Skin epidermis (tissue), 12 donors: ENCODE measurements around the gene SPPL2B.
"Not testable (repeated sequence)": the region's sequence is repeated elsewhere in the genome, so short reads cannot be mapped to it uniquely, and the experiment has no call there.

Experiments used
- H3K27ac ChIP-seq, 21 experiments: fragments of 200-600 bp; sonication (generic) in 11 of 21; one replicate each; pipeline ENCODE4 v1.5.0; 2020; ENCODE audit warnings: mild to moderate bottlenecking in 3 of 21, inconsistent platforms in 2 of 21, moderate library complexity in 2 of 21
- H3K4me3 ChIP-seq, 7 experiments: fragments of 200-600 bp; sonication (generic) in 2 of 7; one replicate each; pipeline ENCODE4 v1.5.0; 2020; ENCODE audit warnings: inconsistent platforms in 2 of 7, mild to moderate bottlenecking in 2 of 7, moderate library complexity in 1 of 7

Gene SPPL2B

DNA sequence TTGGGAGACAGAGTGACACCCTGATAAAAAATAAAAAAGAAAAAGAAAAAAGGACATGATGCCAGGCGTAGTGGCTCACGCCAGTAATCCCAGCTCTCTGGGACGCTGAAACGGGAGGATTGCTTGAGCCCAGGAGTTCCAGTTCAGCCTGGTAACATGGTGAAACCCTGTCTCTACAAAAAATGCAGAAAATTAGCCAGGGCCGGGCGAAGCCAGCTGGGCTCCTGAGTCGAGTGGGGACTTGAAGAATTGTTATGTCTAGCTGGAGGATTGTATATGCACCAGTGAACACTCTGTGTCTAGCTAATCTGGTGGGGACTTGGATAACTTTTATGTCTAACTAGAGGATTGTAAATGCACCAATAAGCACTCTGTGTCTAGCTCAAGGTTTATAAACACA, 63.9 kb downstream of the SPPL2B start:
- Histone ChIP-seq H3K27ac (no peak overlapping the region), H3K4me3 (no peak overlapping the region)

DNA sequence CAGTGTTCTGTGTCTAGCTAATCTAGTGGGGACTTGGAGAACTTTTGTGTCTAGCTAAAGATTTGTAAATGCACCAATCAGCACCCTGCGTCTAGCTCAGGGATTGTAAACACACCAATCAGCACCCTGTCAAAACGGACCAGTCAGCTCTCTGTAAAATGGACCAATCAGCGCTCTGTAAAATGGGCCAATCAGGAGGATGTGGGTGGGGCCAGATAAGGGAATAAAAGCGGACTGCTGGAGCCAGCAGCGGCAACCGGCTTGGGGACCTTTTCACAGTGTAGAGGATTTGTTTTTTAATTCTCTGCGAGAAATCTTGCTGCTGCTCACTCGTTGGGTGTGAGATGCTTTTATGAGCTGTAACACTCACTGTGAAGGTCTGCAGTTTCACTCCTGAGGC, 64.4 kb downstream of the SPPL2B start:
- H3K4me3 ChIP-seq, H3K27ac ChIP-seq: not testable (repeated sequence)

DNA sequence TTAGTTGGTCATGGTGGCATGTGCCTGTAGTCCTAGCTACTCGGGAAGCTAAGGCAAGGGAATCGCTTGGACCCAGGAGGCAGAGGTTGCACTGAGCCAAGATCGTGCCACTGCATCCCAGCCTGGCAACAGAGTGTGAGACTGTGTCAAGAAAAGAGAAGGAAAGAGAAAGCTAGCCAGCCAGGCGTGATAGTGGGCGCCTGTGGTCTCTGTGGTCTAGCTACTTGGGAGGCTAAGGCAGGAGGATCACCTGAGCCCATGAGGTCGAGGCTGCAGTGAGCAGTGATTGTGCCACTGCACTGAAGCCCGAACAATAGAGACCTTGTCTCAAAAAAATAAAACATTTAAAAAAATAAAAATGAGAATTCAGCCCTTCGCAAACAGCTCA, 65.6 kb downstream of the SPPL2B start:
- Histone ChIP-seq H3K27ac (no peak overlapping the region), H3K4me3 (no peak overlapping the region)

DNA sequence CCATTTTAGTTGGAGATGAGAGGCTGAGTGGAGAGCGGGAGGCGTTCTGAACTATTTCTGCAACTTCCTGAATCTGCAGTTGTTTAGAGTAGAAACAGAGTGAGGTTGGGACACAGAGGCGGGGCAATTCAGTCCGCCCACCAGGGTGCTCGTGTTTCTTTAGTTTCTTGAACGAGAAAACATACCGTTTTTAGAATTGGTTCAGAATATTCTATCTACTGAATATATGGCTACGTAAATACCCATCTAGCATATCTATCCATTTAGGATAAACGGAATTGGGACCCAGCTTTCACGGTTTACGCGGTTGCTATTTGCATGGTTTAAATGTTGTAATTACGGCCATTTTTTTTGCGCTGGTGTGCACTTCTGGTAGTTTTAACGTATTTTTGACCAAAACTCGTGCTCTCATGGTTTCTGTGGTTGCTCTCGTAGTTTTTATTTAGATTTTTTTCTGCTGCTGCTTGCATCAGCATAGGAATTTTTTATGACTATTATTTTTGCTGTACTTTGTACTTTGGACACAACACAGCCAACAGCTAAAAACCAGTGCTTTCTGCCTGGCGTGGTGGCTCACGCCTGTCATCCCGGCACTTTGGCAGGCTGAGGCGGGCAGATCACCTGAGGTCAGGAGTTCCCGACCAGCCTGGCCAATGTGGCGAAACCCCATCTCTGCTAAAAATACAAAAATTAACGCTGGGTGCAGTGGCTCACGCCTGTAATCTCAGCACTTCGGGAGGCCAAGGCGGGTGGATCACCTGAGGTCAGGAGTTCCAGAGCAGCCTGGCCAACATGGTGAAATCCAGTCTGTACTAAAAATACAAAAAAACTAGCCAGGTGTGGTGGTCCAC, 66.2 kb downstream of the SPPL2B start:
- no peak overlapping the region for H3K27ac ChIP-seq

DNA sequence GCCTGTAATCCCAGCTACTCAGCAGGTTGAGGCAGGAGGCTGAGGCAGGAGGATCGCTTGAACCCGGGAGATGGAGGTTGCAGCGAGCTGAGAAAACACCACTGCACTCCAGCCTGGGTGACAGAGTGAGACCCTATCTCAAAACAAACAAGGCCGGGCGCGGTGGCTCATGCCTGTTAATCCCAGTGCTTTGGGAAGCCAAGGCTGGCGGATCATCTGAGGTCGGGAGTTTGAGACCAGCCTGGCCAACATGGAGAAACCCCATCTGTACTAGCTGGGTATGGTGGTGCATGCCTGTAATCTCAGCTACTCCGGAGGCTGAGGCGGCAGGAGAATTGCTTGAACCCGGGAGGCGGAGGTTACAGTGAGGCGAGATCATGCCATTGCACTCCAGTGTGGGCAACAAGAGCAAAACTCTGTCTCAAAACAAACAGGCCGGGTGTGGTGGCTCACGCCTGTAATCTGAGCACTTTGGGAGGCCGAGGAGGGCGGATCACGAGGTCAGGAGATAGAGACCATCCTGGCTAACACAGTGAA, 66.9 kb downstream of the SPPL2B start:
- not testable (repeated sequence) for H3K4me3 ChIP-seq, H3K27ac ChIP-seq

More for the DNA sequence above, 66.2 kb downstream of the SPPL2B start:
- no peak overlapping the region for H3K4me3 ChIP-seq

DNA sequence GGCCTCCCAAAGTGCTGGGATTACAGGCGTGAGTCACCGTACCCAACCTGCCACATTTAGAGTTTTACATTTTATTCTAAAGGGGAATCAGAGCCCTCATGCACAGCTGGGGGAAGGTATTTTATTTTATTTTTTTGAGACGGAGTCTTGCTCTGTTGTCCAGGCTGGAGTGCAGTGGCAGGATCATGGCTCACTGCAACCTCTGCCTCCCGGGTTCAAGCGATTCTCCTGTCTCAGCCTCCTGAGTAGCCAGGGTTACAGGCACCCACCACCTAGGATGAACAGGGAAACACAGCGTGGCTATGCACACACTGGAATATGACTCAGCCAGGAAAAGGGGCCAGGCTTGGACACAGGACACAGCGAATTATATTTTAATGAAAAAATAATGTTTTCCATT, 68.7 kb downstream of the SPPL2B start:
- not testable (repeated sequence) for H3K27ac ChIP-seq, H3K4me3 ChIP-seq

DNA sequence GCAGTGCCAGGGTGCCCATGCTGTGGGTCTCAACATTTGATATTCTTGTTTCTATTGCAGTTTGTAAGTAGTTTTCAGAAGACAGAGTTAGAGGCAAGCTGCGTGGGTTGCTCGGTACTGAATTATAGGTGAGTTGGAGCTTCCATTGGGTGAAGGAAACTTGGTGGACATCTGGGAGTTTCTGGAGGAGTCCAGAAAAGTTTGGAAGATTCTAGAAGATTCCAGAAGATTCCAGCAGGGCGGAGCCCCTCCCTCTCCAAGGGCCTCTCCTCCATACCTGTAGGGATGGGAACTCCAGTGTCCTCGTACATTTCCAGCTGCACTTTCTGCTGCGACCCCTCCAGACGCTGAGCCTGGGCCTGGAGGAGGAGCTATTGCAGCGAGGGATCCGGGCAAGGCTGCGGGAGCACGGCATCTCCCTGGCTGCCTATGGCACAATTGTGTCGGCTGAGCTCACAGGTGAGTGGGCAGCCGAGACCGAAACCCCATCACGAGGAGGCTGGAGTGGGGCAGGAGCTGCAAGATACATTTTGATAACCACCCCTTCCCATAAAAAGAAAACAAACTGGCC, 70.3 kb downstream of the SPPL2B start:
- H3K4me3 ChIP-seq: no peak overlapping the region
- H3K27ac ChIP-seq: no peak overlapping the region

DNA sequence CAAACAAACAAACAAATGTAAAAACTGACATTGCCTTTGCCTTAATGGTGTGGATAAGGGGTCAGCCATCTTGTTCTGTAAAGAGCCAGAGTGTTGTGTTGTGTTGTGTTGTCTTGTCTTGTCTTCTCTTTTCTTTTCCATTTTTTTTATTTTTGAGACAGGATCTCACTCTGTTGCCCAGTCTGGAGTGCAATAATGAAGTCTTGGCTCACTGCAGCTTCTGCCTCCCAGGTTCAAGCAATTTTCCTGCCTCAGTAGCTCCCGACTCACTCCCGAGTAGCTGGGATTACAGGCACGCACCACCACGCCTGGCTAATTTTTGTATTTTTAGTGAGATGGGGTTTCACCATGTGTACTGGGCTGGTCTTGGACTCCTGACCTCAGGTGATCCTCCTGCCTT, 71.1 kb downstream of the SPPL2B start:
- no peak overlapping the region for H3K4me3 ChIP-seq
- H3K27ac ChIP-seq: no peak overlapping the region
